ENCODE measurements around the gene IFNAR2. TPM values are rescaled to one million over a fixed set of nuclear protein-coding genes. Genes with fewer than 3 reads are reported as not detected.
A peak's percentile ranks its signal among the peaks of the same experiment; 100 is the strongest.

The IFNAR2 gene
- total RNA-seq, 1 experiment from 2014 or later, result 5.1 TPM

DNA sequence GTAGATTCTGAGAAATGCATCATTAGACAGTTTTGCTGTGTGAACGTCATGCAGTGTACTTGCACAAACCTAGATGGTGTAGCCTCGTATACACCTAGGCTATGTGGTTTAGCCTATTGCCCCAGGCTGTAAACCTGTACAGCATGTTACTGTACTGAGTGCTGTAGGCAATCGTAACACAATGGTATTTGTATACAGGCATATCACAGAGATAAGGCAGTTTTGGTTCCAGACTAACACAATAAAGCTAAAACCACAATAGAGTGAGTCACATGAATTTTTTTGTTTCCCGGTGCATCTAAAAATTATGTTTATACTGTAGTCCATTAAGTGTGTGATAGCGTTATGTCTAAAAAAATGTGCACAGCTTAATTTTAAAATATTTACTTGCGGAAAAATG lies 43.3 kb downstream of the IFNAR2 start:
- DNase-seq (ENCODE audit: low read depth in 1 of 2, low spot score in 2 of 2), result peak in 1 of 2 experiments; percentile 24
- Histone ChIP-seq H3K27me3 (replicated peaks) (no peaks in the 10 kb centered on the region), H3K27ac (no peak overlapping the region), H3K36me3 (peaks cover 63% of the 10 kb centered on the region), H3K4me3 (no peak overlapping the region), H3K9me3 (replicated peaks) (0 out of 2 replicates have a peak, but pooled peaks cover 3% of the 10 kb centered on the region), H3K4me1 (replicated peaks) (peaks cover 13% of the 10 kb centered on the region)

DNA sequence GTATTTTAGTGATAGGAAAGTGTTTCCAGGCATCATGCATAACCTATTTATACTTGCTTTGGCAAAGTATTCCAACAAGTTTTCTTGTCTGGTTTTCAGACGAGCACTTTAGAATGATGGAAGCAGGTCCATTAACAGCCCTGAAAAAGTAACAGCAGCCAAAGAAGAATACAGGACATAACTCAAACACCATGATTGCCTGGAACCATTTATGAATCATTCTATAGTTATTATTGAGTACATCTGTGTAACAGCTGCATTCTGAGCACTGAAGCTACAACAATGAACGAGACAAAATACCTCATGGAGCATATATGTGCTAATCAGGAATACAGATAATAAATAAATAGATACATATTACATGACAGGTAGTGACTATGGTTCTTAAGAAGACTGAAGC lies 49.0 kb downstream of the IFNAR2 start:
- H3K27me3 ChIP-seq (replicated peaks), result no peaks in the 10 kb centered on the region
- DNase-seq (ENCODE audit: low read depth in 1 of 2, low spot score in 2 of 2), result no peak
- peaks cover 6% of the 10 kb centered on the region; the same call in 1 of the 2 replicates for H3K9me3 ChIP-seq (replicated peaks)
- H3K4me1 ChIP-seq (replicated peaks), result peaks cover under 1% of the 10 kb centered on the region; the same call in 1 of the 2 replicates
- no peak overlapping the region for H3K27ac ChIP-seq
- H3K4me3 ChIP-seq, result no peak overlapping the region
- H3K36me3 ChIP-seq, result peaks cover 64% of the 10 kb centered on the region

DNA sequence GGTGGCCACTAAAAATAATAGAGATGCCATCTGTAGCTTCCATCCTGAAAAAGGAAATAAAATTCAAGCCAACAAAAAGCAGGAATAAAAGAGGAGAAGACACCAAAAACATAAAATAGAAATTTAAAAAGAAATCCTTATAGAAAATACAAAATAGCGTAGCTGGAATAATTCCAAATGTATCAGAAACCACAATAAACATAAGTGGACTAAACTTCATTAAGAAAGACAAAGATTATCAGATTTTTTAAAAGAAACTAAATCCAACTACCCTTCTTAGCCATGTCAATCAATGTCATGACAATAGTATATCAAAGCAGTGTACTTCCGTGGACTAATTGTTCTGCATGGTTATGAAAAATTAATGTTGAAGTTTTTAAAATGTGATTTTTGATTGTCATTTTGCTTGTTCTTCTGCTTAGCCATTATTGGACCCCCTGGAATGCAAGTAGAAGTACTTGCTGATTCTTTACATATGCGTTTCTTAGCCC lies 49.6 kb downstream of the IFNAR2 start:
- peaks cover 6% of the 10 kb centered on the region; the same call in 1 of the 2 replicates for H3K9me3 ChIP-seq (replicated peaks)

More for the DNA sequence above, 49.6 kb downstream of the IFNAR2 start:
- no peaks in the 10 kb centered on the region for H3K4me1 ChIP-seq (replicated peaks)
- H3K36me3 ChIP-seq, result peaks cover 68% of the 10 kb centered on the region
- H3K4me3 ChIP-seq, result no peak overlapping the region
- DNase-seq (ENCODE audit: low read depth in 1 of 2, low spot score in 2 of 2), result no peak
- no peak overlapping the region for H3K27ac ChIP-seq
- no peaks in the 10 kb centered on the region for H3K27me3 ChIP-seq (replicated peaks)

Other genes starting within 250 kb of the IFNAR2 start
- gene OLIG2, start 204.0 kb upstream of the IFNAR2 start, total RNA-seq (2014; rRNA removed; shearing (Covaris generic)), result not detected in 2 replicates
- gene OLIG1, start 159.8 kb upstream of the IFNAR2 start, total RNA-seq (2014; rRNA removed; shearing (Covaris generic)), result not detected in 2 replicates
- 51.4 and 77.5 TPM in 2 replicates for gene IL10RB, start 36.4 kb downstream of the IFNAR2 start, total RNA-seq (2014; rRNA removed; shearing (Covaris generic))
- gene IFNAR1, start 95.0 kb downstream of the IFNAR2 start, total RNA-seq (2014; rRNA removed; shearing (Covaris generic)), result 9.7 and 16.2 TPM in 2 replicates
- 68.4 and 92.0 TPM in 2 replicates for gene IFNGR2, start 173.5 kb downstream of the IFNAR2 start, total RNA-seq (2014; rRNA removed; shearing (Covaris generic))